ENCODE data around the gene PLSCR1. TPM values are rescaled to one million over a fixed set of nuclear protein-coding genes. Genes with fewer than 3 reads are reported as not detected.

Gene PLSCR1, protein sequence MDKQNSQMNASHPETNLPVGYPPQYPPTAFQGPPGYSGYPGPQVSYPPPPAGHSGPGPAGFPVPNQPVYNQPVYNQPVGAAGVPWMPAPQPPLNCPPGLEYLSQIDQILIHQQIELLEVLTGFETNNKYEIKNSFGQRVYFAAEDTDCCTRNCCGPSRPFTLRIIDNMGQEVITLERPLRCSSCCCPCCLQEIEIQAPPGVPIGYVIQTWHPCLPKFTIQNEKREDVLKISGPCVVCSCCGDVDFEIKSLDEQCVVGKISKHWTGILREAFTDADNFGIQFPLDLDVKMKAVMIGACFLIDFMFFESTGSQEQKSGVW
- total RNA-seq = 10 to 100 TPM; 17.2 to 19.9 TPM
- 10 to 100 TPM; 20.8 to 27.3 (median 21.5) TPM for polyA plus RNA-seq
- total RNA-seq = 8.4 to 17.8 (median 12.8) reads per million in 6 experiments

DNA sequence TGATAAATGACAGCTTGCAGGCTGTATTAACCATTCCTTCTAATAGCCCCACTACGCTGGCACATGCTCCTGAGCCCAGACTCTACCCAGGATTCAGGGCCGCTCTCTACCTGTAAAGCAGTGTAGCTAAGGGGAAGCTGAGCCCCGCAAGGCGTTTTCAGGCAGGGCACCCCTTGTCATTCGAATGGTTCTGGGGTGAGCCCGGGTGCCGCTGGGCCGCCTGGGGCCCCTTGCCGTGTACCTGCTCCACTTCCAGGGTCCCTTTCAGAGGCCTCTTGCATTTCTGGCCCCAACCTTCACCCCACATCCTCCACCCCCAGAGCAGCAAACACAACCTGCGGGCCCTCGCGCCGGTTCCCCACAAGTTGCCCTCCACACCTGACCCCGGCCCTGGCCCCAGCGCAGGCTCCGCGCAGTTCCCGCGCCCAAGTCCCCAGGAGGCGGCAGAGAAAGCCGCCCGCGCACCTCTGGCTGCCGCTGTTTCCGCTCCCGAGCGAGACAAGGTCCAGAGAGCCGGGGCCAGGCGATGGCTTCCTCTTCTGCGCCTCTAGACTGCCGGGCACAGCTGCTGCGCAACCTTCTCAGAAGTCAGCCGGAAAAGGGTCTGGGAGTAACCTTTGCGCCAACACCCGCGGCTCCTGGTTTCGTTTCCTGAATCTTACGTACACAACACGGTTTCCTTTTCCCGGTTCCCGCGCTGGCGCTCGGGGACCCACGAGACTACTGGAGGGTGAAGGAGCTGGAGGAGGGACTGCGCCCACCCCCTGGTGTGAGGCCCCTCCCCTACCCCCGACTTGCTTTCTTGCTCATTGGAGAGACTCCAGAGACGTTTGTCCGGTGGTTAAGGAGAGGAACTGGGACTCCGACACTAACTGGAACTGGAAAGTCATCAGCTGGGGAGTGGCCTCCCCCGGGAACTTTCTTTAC, at the start of gene PLSCR1:
TSS of gene PLSCR1 (minus strand) at position 606 of the 927 bp plus-strand sequence. CDS start 8,055 bp downstream, outside the sequence.
- Mint-ChIP-seq H3K36me3 (peaks cover 0 to 5% (median 0%) of the 10 kb centered on the region in 3 donors), H3K4me3 (peak within 1 kb of the TSS; percentile 92 to 98 (median 95)), H3K27me3 (no peaks in the 10 kb centered on the region), H3K9me3 (no peaks in the 10 kb centered on the region), H3K27ac (peak within 1 kb of the TSS; percentile 88 to 94 (median 90)), H3K4me1 (peaks cover 17 to 67% (median 53%) of the 10 kb centered on the region in 4 donors)
- ATAC-seq (peak; percentile 79 to 86), DNase-seq (peak; percentile 35 to 76 (median 60))
- POLR2A ChIA-PET = interaction anchor here (1.1 kb wide), 1 partner anchor 75 kb away, joined by 6 read pairs; the partner anchor contains the start of gene PLSCR2

- Mint-ChIP-seq H3K9me3 (no peaks in the 10 kb centered on the region), H3K4me1 (no peaks in the 10 kb centered on the region), H3K4me3 (no peak overlapping the region), H3K36me3 (no peaks in the 10 kb centered on the region), H3K27me3 (peaks cover 0 to 10% (median 2%) of the 10 kb centered on the region in 5 donors), H3K27ac (no peak overlapping the region)
- DNase-seq (no peak), ATAC-seq (no peak)
- POLR2A ChIA-PET = no interaction called here
Measured at GRCh38 chr3:146593776-146594175, 49.4 kb upstream of the PLSCR1 start.

DNA sequence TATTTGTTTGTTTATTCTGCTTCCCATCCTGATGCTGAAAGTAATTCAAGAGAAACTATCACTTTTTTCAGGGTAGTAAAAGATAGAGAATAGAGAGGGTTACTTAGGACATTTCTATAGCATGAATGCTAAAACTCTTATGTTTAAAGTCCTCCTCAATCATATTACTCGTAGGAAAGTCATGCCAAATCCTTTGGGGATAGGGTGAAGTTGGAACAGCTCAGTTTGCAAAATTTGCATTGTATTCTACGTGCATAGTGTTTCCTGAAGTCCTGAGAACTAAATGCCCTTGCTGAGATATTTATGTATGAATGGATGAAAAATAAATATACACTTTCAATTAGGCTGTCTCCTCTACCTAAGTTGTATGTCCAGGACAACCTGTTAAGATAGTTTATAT, 46.1 kb upstream of the PLSCR1 start:
- no peaks in the 10 kb centered on the region for H3K36me3 Mint-ChIP-seq
- ATAC-seq (no peak), DNase-seq (no peak)
- POLR2A ChIA-PET = no interaction called here
- no peaks in the 10 kb centered on the region for H3K9me3 Mint-ChIP-seq
- peaks cover 0 to 5% (median 2%) of the 10 kb centered on the region in 5 donors for H3K27me3 Mint-ChIP-seq
- no peaks in the 10 kb centered on the region for H3K4me1 Mint-ChIP-seq
- H3K27ac Mint-ChIP-seq = no peak overlapping the region
- no peak overlapping the region for H3K4me3 Mint-ChIP-seq

DNA sequence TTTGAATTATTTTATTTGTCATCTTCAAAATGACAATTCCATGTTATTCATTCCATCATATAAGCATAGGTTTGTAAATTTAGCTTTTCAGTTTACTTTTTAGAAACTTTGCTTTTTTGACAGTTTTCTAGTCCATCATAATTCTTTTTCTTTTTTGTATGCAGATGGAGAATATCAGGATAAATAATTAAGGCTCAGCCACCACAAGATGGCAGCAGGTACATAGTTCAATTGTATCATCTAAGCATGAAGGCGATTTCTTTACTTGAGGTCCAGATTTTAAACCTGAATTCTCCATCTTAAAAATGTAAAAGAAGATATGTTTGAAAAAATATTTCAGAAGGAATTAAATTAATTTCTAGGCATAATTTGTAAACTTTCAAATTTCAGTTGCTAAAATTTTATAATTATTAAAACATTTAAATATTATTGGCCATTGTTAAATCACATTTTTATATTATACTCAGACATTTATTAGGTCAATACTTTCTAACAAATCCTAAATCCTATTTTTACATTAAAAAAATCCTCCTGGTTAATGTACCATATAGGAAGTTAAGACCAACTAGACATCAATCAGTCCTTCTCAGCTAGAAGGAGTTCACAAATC, 45.6 kb upstream of the PLSCR1 start:
- H3K36me3 Mint-ChIP-seq = no peaks in the 10 kb centered on the region
- H3K4me1 Mint-ChIP-seq = no peaks in the 10 kb centered on the region
- H3K4me3 Mint-ChIP-seq = no peak overlapping the region
- DNase-seq (no peak), ATAC-seq (no peak)
- H3K27me3 Mint-ChIP-seq = peaks cover 0 to 5% (median 2%) of the 10 kb centered on the region in 5 donors
- POLR2A ChIA-PET = no interaction called here
- H3K9me3 Mint-ChIP-seq = no peaks in the 10 kb centered on the region
- H3K27ac Mint-ChIP-seq = no peak overlapping the region

DNA sequence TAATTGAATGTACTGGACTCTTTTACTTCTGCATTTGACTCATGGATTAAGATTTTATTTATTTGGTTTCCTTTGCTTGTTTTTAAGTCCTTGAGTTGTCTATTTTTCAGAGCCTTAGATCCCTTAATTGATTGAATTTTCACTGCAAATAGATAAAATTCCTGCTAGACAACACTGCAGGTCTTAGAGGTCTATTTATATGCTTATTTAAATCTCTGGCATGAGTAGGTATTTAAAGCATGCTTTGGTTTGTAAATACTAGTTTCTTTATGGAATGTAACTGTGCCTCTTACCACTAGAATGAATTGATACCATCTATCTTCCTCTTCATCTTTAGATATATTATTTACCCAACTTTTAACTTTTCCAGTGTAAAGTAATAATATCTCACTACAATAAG, 40.7 kb upstream of the PLSCR1 start:
- no peaks in the 10 kb centered on the region for H3K4me1 Mint-ChIP-seq
- no peak for DNase-seq
- no peak overlapping the region for H3K4me3 Mint-ChIP-seq
- no peak overlapping the region for H3K27ac Mint-ChIP-seq
- H3K9me3 Mint-ChIP-seq = peaks cover 0 to 11% (median 2%) of the 10 kb centered on the region in 9 donors
- peaks cover 0 to 2% (median 0%) of the 10 kb centered on the region in 3 donors for H3K36me3 Mint-ChIP-seq
- no peak for ATAC-seq
- H3K27me3 Mint-ChIP-seq = peaks cover 0 to 10% (median 5%) of the 10 kb centered on the region in 5 donors
- POLR2A ChIA-PET = no interaction called here

DNA sequence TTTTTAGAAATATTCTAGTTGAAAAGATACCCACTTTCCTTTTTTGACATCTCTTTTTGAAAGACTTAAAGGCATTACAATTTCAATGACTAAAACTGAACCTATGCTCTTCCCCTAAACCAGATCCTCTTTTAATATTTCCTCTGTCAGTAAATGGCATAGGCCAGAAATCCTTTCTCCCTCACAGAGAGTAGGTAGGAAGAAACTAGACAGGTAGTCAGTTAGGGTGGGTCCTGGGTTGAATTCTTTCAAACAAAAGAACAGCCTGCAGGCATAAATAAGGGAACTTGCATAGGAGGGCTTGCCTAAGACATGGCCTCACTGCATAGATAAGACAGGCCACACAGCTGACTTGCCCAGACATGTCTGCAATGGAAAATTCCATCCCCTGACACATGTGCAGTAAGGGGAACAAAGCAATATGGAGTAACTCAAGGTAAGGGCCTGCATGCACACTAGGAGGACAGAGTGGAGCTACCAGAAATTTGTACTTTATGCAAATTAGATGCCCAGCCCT, 37.6 kb upstream of the PLSCR1 start:
- no peak for ATAC-seq
- Mint-ChIP-seq H3K4me1 (no peaks in the 10 kb centered on the region), H3K4me3 (no peak overlapping the region), H3K27ac (no peak overlapping the region), H3K36me3 (peaks cover 0 to 2% (median 0%) of the 10 kb centered on the region in 3 donors), H3K27me3 (peaks cover 0 to 7% (median 5%) of the 10 kb centered on the region in 5 donors), H3K9me3 (peaks cover 0 to 11% (median 2%) of the 10 kb centered on the region in 9 donors)
- no peak for DNase-seq
- POLR2A ChIA-PET = no interaction called here

DNA sequence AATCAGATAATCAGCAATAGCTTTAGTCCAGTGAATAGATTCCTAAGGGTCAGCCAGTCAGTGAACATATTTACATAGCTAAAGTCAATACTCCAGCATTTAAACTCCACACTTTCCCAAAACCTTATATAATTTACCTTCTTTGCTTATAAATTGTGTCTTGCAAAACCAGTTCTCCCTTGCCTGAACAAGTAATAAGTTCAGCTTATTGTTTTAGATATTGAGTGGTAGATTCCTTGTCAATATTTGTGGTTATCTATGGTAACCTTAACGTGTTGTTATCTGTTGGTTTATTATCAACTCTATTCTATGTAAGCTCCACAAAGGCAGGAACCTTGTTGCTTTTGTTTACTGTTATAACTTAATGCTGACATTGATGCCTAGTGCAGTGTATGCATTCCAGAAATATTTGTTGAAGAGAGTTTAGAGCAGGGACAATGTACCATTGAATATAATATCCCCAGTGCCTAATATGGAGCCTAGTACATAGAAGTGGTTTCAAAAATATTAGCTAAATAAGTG, 36.7 kb upstream of the PLSCR1 start:
- H3K9me3 Mint-ChIP-seq = peaks cover 0 to 11% (median 2%) of the 10 kb centered on the region in 9 donors
- H3K4me3 Mint-ChIP-seq = no peak overlapping the region
- H3K36me3 Mint-ChIP-seq = peaks cover 0 to 2% (median 0%) of the 10 kb centered on the region in 3 donors
- no peak overlapping the region for H3K27ac Mint-ChIP-seq
- ATAC-seq = no peak
- POLR2A ChIA-PET = no interaction called here
- DNase-seq = no peak
- peaks cover 0 to 7% (median 3%) of the 10 kb centered on the region in 5 donors for H3K27me3 Mint-ChIP-seq
- no peaks in the 10 kb centered on the region for H3K4me1 Mint-ChIP-seq

- H3K4me1 Mint-ChIP-seq = no peaks in the 10 kb centered on the region
- no peak overlapping the region for H3K27ac Mint-ChIP-seq
- ATAC-seq (peak; percentile 40 to 62), DNase-seq (peak in 7 of 10 donors; percentile 13 to 53 (median 30))
- H3K36me3 Mint-ChIP-seq = no peaks in the 10 kb centered on the region
- peaks cover 0 to 7% (median 0%) of the 10 kb centered on the region in 5 donors for H3K27me3 Mint-ChIP-seq
- peaks cover 0 to 5% (median 0%) of the 10 kb centered on the region in 9 donors for H3K9me3 Mint-ChIP-seq
- POLR2A ChIA-PET = no interaction called here
- no peak overlapping the region for H3K4me3 Mint-ChIP-seq
Measured at GRCh38 chr3:146577662-146578061, 33.3 kb upstream of the PLSCR1 start.

DNA sequence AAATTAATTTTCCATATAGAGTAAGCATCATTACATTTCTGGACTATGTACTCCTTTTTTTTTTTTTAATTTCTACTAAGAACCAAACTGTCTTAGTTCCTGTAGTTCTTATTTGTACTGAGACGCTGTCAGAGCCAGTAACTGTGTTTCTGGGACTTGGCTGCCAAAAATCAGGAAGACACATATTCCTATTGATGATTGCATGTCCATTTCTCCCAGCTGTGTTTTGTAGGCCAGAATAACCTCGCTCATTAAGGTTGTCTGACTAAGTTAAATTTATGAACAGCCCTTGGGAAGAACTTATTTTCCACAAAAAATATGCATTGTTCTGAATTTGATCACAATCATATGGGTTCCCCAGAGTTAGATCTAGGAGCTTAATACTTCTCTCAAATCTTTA, 31.2 kb upstream of the PLSCR1 start:
- Mint-ChIP-seq H3K4me1 (no peaks in the 10 kb centered on the region), H3K27ac (no peak overlapping the region), H3K27me3 (peaks cover 0 to 2% (median 0%) of the 10 kb centered on the region in 5 donors), H3K4me3 (no peak overlapping the region), H3K9me3 (no peaks in the 10 kb centered on the region), H3K36me3 (no peaks in the 10 kb centered on the region)
- POLR2A ChIA-PET = no interaction called here
- no peak for ATAC-seq
- DNase-seq = no peak

GRCh38 chr3:146574173-146574572, 29.8 kb upstream of the PLSCR1 start:
- DNase-seq = no peak
- no peaks in the 10 kb centered on the region for H3K36me3 Mint-ChIP-seq
- H3K9me3 Mint-ChIP-seq = no peaks in the 10 kb centered on the region
- ATAC-seq = no peak
- H3K27me3 Mint-ChIP-seq = no peaks in the 10 kb centered on the region
- POLR2A ChIA-PET = no interaction called here
- no peak overlapping the region for H3K4me3 Mint-ChIP-seq
- H3K4me1 Mint-ChIP-seq = no peaks in the 10 kb centered on the region
- no peak overlapping the region for H3K27ac Mint-ChIP-seq

GRCh38 chr3:146569314-146569713, 24.9 kb upstream of the PLSCR1 start:
- ATAC-seq = no peak
- POLR2A ChIA-PET = no interaction called here
- Mint-ChIP-seq H3K27ac (no peak overlapping the region), H3K36me3 (no peaks in the 10 kb centered on the region), H3K4me3 (no peak overlapping the region), H3K4me1 (no peaks in the 10 kb centered on the region), H3K27me3 (peaks cover 0 to 5% (median 0%) of the 10 kb centered on the region in 5 donors), H3K9me3 (no peaks in the 10 kb centered on the region)
- DNase-seq = no peak

- ATAC-seq = no peak
- H3K4me1 Mint-ChIP-seq = no peaks in the 10 kb centered on the region
- POLR2A ChIA-PET = no interaction called here
- no peak for DNase-seq
- H3K9me3 Mint-ChIP-seq = peaks cover 0 to 6% (median 0%) of the 10 kb centered on the region in 9 donors
- H3K27ac Mint-ChIP-seq = peak overlapping the region in 1 of 10 donors; percentile 4
- H3K4me3 Mint-ChIP-seq = no peak overlapping the region
- peaks cover 0 to 7% (median 0%) of the 10 kb centered on the region in 3 donors for H3K36me3 Mint-ChIP-seq
- peaks cover 0 to 9% (median 5%) of the 10 kb centered on the region in 5 donors for H3K27me3 Mint-ChIP-seq
Measured at GRCh38 chr3:146566138-146566537, 21.7 kb upstream of the PLSCR1 start.
